Neural cell (in vitro differentiated cells): Measurements from ENCODE around the gene TDP1. TPM values are rescaled to one million over a fixed set of nuclear protein-coding genes. Genes with fewer than 3 reads are reported as not detected.

Source experiments
- H2AFZ ChIP-seq: fragments of 200-600, 300-800 bp; sonication (generic), shearing (Covaris generic); 2 replicates; pipeline ENCODE4 v1.6.0; 2014; ENCODE audit warnings: low read depth, mild to moderate bottlenecking, antibody characterized with exemption, low read length, moderate library complexity
- H3F3A ChIP-seq: fragments of 200-600 bp; shearing (Covaris generic); 2 replicates; pipeline ENCODE4 v1.6.1; 2016; ENCODE audit warnings: mild to moderate bottlenecking, moderate library complexity, mixed read lengths, antibody characterized with exemption, low read length; ENCODE audit not compliant: insufficient read depth, poor library complexity, severe bottlenecking
- H3K27ac ChIP-seq: fragments of 200-600, 300-800 bp; sonication (generic), shearing (Covaris generic); 2 replicates; pipeline ENCODE4 v1.5.1; 2014; ENCODE audit warnings: mild to moderate bottlenecking, low read length, moderate library complexity
- H3K27me3 ChIP-seq: fragments of 300-800, 200-600 bp; sonication (generic), shearing (Covaris generic); 2 replicates; pipeline ENCODE4 v1.6.0; 2014; ENCODE audit warnings: mild to moderate bottlenecking, low read depth, low read length, moderate library complexity; ENCODE audit not compliant: insufficient read depth
- H3K36me3 ChIP-seq: fragments of 300-800, 200-600 bp; sonication (generic), shearing (Covaris generic); 2 replicates; pipeline ENCODE4 v1.5.1; 2014; ENCODE audit warnings: mild to moderate bottlenecking, antibody characterized with exemption, low read length, moderate library complexity; ENCODE audit not compliant: insufficient read depth
- H3K4me2 ChIP-seq: fragments of 300-800, 200-600 bp; sonication (generic), shearing (Covaris generic); 2 replicates; pipeline ENCODE4 v1.6.0; 2014; ENCODE audit warnings: mild to moderate bottlenecking, low read length
- H3K4me3 ChIP-seq: fragments of 300-800, 200-600 bp; sonication (generic), shearing (Covaris generic); 2 replicates; pipeline ENCODE4 v1.5.1; 2014; ENCODE audit warnings: mild to moderate bottlenecking, low read length, moderate library complexity
- H3K79me2 ChIP-seq: fragments of 200-600 bp; shearing (Covaris generic); replicated peaks from 2 replicates; pipeline ENCODE4 v1.6.0; 2014; ENCODE audit warnings: mild to moderate bottlenecking, low read length, moderate library complexity; ENCODE audit not compliant: insufficient read depth
- H3K9ac ChIP-seq: fragments of 300-800, 200-600 bp; sonication (generic), shearing (Covaris generic); 2 replicates; pipeline ENCODE4 v1.6.1; 2016; ENCODE audit warnings: mild to moderate bottlenecking, low read length, mixed read lengths
- H3K9me2 ChIP-seq: fragments of 200-600 bp; shearing (Covaris generic); 2 replicates; pipeline ENCODE4 v1.6.1; 2016; ENCODE audit warnings: mild to moderate bottlenecking, low read length, mixed read lengths; ENCODE audit not compliant: insufficient read depth
- H3K9me3 ChIP-seq: fragments of 200-600, 300-800 bp; sonication (generic), shearing (Covaris generic); 2 replicates; pipeline ENCODE4 v1.6.1; 2016; ENCODE audit warnings: mild to moderate bottlenecking, mixed run types, low read length, moderate library complexity, mixed read lengths
- H4K20me1 ChIP-seq: fragments of 200-600 bp; shearing (Covaris generic); 2 replicates; pipeline ENCODE4 v1.6.1; 2016; ENCODE audit warnings: mild to moderate bottlenecking, mixed run types; ENCODE audit not compliant: insufficient read depth
- EP300 ChIP-seq: fragments of 450-650 bp; conservative IDR thresholded peaks from 2 replicates; pipeline ENCODE4 v1.6.1; 2014; ENCODE audit warnings: antibody characterized with exemption, mild to moderate bottlenecking, moderate library complexity; ENCODE audit not compliant: poor library complexity, severe bottlenecking
- EZH2 ChIP-seq: fragments of 200-600, 300-800 bp; shearing (Covaris generic), sonication (generic); IDR thresholded peaks from 2 replicates; pipeline ENCODE4 v1.6.1; 2014; ENCODE audit warnings: antibody characterized with exemption, low read length, borderline replicate concordance, mild to moderate bottlenecking; ENCODE audit not compliant: insufficient read depth, poor library complexity, severe bottlenecking
- MXI1 ChIP-seq: fragments of 450-650 bp; conservative IDR thresholded peaks from 2 replicates; pipeline ENCODE4 v1.6.1; 2014; ENCODE audit warnings: antibody characterized with exemption, mild to moderate bottlenecking; ENCODE audit not compliant: poor library complexity, severe bottlenecking
- POLR2AphosphoS5 ChIP-seq: IDR thresholded peaks from 2 replicates; pipeline ENCODE4 v1.6.1; 2012
- RAD21 ChIP-seq: fragments of 450-650 bp; conservative IDR thresholded peaks from 2 replicates; pipeline ENCODE4 v1.6.1; 2014; ENCODE audit warnings: antibody characterized with exemption, mild to moderate bottlenecking, moderate library complexity
- SMC3 ChIP-seq: fragments of 450-650 bp; conservative IDR thresholded peaks from 2 replicates; pipeline ENCODE4 v1.6.1; 2014; ENCODE audit warnings: antibody characterized with exemption, mild to moderate bottlenecking, moderate library complexity; ENCODE audit not compliant: poor library complexity
- TAF1 ChIP-seq: IDR thresholded peaks from 2 replicates; pipeline ENCODE4 v1.6.1; 2012; ENCODE audit warnings: low read depth
- polyA plus RNA-seq: library from polyadenylated mRNA; depleted of rRNA; stranded (reverse); fragments of >200 nt; gene quantifications from 2 replicates; pipeline ENCODE4 v1.2.3, GENCODE V29; 2014
- TF ChIP-seq, protein P1 (sequence below): IDR thresholded peaks from 2 replicates; pipeline ENCODE4 v1.6.1; 2012; ENCODE audit warnings: borderline replicate concordance
- TF ChIP-seq, protein P2 (sequence below): fragments of 450-650 bp; IDR thresholded peaks from 2 replicates; pipeline ENCODE4 v1.5.1; 2014; ENCODE audit warnings: antibody characterized with exemption, mild to moderate bottlenecking, moderate library complexity; ENCODE audit not compliant: poor library complexity, severe bottlenecking

The TDP1 gene
- polyA plus RNA-seq, 1 donor from 2014 or later = 29.1 TPM

DNA sequence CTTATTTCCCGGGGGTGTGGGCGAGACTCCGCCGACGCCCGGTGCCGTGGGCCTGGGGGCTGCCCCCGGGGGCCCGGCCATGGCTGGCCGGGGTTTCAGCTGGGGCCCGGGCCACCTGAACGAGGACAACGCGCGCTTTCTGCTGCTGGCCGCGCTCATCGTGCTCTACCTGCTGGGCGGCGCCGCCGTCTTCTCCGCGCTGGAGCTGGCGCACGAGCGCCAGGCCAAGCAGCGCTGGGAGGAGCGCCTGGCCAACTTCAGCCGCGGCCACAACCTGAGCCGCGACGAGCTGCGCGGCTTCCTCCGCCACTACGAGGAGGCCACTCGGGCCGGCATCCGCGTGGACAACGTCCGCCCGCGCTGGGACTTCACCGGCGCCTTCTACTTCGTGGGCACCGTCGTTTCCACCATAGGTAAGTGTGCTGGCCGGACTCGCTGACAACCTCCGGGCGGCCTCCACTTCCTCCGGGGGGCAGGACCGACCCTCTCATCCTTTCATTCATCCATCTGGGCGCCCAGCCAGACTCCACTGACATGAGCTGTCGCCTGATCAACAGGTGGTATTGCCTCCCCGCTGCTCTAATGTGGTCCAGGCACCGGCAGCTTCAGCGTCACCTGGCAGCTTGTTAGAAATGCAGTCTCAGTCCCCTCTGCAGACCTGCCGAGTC lies 106.5 kb downstream of the TDP1 start:
- Histone ChIP-seq H3K27ac (no peak overlapping the region), H3K4me2 (peak overlapping the region; percentile 14), H3K9me2 (no peaks in the 10 kb centered on the region), H3K36me3 (no peaks in the 10 kb centered on the region), H4K20me1 (no peaks in the 10 kb centered on the region), H3K9me3 (no peaks in the 10 kb centered on the region), H3K9ac (no peak overlapping the region), H3K27me3 (peaks cover 75% of the 10 kb centered on the region), H3K4me3 (peak overlapping the region; percentile 64), H2AFZ (no peak overlapping the region), H3F3A (no peaks in the 10 kb centered on the region), H3K79me2 (no peaks in the 10 kb centered on the region)
- TF ChIP-seq EZH2 = peak; percentile 74
- TF ChIP-seq, protein P1, sequence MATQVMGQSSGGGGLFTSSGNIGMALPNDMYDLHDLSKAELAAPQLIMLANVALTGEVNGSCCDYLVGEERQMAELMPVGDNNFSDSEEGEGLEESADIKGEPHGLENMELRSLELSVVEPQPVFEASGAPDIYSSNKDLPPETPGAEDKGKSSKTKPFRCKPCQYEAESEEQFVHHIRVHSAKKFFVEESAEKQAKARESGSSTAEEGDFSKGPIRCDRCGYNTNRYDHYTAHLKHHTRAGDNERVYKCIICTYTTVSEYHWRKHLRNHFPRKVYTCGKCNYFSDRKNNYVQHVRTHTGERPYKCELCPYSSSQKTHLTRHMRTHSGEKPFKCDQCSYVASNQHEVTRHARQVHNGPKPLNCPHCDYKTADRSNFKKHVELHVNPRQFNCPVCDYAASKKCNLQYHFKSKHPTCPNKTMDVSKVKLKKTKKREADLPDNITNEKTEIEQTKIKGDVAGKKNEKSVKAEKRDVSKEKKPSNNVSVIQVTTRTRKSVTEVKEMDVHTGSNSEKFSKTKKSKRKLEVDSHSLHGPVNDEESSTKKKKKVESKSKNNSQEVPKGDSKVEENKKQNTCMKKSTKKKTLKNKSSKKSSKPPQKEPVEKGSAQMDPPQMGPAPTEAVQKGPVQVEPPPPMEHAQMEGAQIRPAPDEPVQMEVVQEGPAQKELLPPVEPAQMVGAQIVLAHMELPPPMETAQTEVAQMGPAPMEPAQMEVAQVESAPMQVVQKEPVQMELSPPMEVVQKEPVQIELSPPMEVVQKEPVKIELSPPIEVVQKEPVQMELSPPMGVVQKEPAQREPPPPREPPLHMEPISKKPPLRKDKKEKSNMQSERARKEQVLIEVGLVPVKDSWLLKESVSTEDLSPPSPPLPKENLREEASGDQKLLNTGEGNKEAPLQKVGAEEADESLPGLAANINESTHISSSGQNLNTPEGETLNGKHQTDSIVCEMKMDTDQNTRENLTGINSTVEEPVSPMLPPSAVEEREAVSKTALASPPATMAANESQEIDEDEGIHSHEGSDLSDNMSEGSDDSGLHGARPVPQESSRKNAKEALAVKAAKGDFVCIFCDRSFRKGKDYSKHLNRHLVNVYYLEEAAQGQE = no peak

DNA sequence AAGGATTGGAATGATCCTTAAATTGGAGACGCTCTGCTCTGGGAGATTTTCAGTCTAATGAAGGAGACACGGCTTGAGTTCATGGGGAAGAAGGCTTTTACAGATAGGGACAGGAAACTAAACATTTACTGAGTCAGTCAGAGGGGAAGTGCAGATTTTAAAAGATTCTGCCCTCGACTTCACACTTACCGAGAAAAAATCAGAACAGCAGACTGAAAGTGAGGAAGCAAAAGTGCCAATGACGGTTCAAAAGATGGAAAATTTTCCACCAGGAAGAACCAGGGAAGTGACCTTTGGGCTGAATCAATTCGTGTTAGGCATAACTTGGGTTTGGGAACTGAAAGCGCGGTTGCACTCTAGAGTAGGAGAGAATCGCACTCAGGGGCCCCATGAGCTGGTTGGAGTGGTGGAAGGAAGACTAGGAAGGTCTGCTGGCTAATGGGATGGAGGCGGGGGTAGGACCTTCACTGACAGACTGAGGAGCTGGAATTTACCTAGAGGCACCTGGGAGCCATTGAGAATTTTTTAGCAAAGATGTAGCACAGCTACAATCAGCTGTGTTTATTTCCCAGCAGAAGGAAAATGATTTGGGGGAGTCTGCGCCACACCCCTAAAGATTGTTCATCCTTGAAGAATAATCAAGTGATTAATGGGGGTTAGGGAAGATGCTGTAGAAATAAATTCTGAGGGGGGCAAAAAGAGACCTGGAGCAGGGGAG lies 107.3 kb downstream of the TDP1 start:
- H3K9me3 ChIP-seq = no peaks in the 10 kb centered on the region
- peaks cover 75% of the 10 kb centered on the region for H3K27me3 ChIP-seq
- H2AFZ ChIP-seq = no peak overlapping the region
- H3K9ac ChIP-seq = no peak overlapping the region
- no peak overlapping the region for H3K27ac ChIP-seq
- H3K4me3 ChIP-seq = peak overlapping the region; percentile 64
- H3K4me2 ChIP-seq = peak overlapping the region; percentile 14
- no peaks in the 10 kb centered on the region for H4K20me1 ChIP-seq
- no peaks in the 10 kb centered on the region for H3F3A ChIP-seq
- H3K36me3 ChIP-seq = no peaks in the 10 kb centered on the region
- H3K9me2 ChIP-seq = no peaks in the 10 kb centered on the region
- no peaks in the 10 kb centered on the region for H3K79me2 ChIP-seq
- no peak for TF ChIP-seq POLR2AphosphoS5
- TF ChIP-seq, protein P2, sequence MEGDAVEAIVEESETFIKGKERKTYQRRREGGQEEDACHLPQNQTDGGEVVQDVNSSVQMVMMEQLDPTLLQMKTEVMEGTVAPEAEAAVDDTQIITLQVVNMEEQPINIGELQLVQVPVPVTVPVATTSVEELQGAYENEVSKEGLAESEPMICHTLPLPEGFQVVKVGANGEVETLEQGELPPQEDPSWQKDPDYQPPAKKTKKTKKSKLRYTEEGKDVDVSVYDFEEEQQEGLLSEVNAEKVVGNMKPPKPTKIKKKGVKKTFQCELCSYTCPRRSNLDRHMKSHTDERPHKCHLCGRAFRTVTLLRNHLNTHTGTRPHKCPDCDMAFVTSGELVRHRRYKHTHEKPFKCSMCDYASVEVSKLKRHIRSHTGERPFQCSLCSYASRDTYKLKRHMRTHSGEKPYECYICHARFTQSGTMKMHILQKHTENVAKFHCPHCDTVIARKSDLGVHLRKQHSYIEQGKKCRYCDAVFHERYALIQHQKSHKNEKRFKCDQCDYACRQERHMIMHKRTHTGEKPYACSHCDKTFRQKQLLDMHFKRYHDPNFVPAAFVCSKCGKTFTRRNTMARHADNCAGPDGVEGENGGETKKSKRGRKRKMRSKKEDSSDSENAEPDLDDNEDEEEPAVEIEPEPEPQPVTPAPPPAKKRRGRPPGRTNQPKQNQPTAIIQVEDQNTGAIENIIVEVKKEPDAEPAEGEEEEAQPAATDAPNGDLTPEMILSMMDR = no peak
- TF ChIP-seq MXI1 = no peak
- no peak for TF ChIP-seq SMC3
- no peak for TF ChIP-seq EZH2
- TF ChIP-seq RAD21 = no peak

DNA sequence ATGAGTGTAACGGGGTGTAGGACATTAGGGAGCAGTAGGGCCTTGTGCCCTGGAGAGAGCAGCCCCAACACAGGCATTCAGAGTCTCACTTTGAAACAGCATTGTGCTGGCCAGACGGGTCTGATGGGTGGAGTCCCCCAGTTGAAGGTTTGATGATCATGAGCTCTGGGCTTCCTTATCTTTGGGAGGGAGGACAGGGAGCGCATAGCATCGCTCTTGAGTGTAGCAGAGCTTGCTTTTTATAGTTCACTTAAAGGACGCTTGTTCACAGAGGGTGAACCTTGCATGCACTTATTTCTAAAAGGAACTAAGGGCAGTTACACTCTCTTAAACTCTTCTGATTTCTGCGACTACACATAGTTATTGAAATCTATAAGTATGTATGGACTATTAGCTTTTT lies 116.6 kb downstream of the TDP1 start:
- Histone ChIP-seq H3K9me3 (no peaks in the 10 kb centered on the region), H3K36me3 (no peaks in the 10 kb centered on the region), H3K4me2 (no peak overlapping the region), H3K27ac (no peak overlapping the region), H3K9ac (no peak overlapping the region), H3F3A (no peaks in the 10 kb centered on the region), H3K79me2 (no peaks in the 10 kb centered on the region), H3K9me2 (no peaks in the 10 kb centered on the region), H4K20me1 (no peaks in the 10 kb centered on the region), H2AFZ (no peak overlapping the region), H3K4me3 (no peak overlapping the region), H3K27me3 (no peaks in the 10 kb centered on the region)
- no peak for TF ChIP-seq RAD21
- no peak for TF ChIP-seq EZH2
- TF ChIP-seq TAF1 = no peak
- TF ChIP-seq, protein P2 = no peak
- no peak for TF ChIP-seq EP300
- TF ChIP-seq, protein P1 = no peak
